HEK293T (cell line): Measurements from ENCODE around the gene COL20A1.

Source experiments
- BHLHE40 ChIP-seq: fragments of 450-650 bp; IDR thresholded peaks from 2 replicates; pipeline ENCODE4 v1.6.1; 2016; ENCODE audit warnings: mild to moderate bottlenecking, moderate library complexity, borderline replicate concordance
- ELF4 ChIP-seq: fragments of 450-650 bp; IDR thresholded peaks from 2 replicates; pipeline ENCODE4 v1.6.1; 2017; ENCODE audit warnings: antibody characterized with exemption
- FOXM1 ChIP-seq: fragments of 450-650 bp; IDR thresholded peaks from 2 replicates; pipeline ENCODE4 v1.6.1; 2017; ENCODE audit warnings: mild to moderate bottlenecking, borderline replicate concordance
- SP1 ChIP-seq: fragments of 450-650 bp; IDR thresholded peaks from 2 replicates; pipeline ENCODE4 v1.6.1; 2017
- SUZ12 ChIP-seq: fragments of 450-650 bp; IDR thresholded peaks from 2 replicates; pipeline ENCODE4 v1.6.1; 2016; ENCODE audit warnings: mild to moderate bottlenecking
- TARDBP ChIP-seq: fragments of 450-650 bp; IDR thresholded peaks from 2 replicates; pipeline ENCODE4 v1.6.1; 2016

DNA sequence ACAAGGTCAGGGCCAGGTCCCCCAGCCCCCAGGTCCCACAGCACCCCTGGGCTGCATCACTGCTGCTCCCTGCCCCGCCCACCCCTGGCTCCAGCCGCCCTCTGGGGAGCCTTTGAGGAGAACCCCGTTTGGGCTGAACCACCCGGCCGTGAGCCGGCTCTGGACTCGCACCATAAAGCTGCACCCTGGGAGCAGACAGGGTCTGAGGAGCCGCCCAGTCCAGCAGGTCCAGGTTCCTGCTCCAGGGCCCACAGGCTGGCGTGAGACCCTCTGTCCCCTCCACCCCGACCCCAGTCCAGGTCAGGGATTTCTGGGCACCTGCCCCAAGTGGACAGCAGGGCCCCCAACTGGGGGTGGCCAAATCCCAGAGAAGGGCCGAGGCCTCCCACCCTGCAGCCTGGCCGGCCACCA, 59.8 kb downstream of the COL20A1 start:
- TF ChIP-seq BHLHE40 (no peak), TARDBP (no peak), FOXM1 (no peak), ELF4 (no peak), SUZ12 (no peak), SP1 (no peak)
